Naive B cell (primary cell): Measurements from ENCODE around the gene ALG8. TPM values are rescaled to one million over a fixed set of nuclear protein-coding genes. Genes with fewer than 3 reads are reported as not detected.
A peak's percentile ranks its signal among the peaks of the same experiment; 100 is the strongest.
"Not testable (repeated sequence)": the region's sequence is repeated elsewhere in the genome, so short reads cannot be mapped to it uniquely, and the experiment has no call there.

Experiments
- ATAC-seq, 2 donors: fragments of 150-1000 bp; cut with Tn5 transposase; 2 replicates each; pipeline ENCODE4 v1.10.0; 2021; ENCODE audit warnings: low read depth in 2 of 2, mild to moderate bottlenecking in 2 of 2, moderate library complexity in 2 of 2
- DNase-seq: peaks from one replicate; pipeline ENCODE4 v3.0.0; 2022
- H3K27ac Mint-ChIP-seq, 6 donors: one replicate each; pipeline ENCODE4 v1.8.0; 2020 to 2022; ENCODE audit warnings: mild to moderate bottlenecking in 6 of 6, mixed read lengths in 6 of 6, moderate library complexity in 5 of 6, inconsistent platforms in 2 of 6
- H3K27me3 Mint-ChIP-seq, 3 donors: one replicate each; pipeline ENCODE4 v1.8.0; 2021 to 2022; ENCODE audit warnings: mixed read lengths in 3 of 3, mild to moderate bottlenecking in 1 of 3
- H3K36me3 Mint-ChIP-seq, 2 donors: one replicate each; pipeline ENCODE4 v1.8.0; 2020 to 2022; ENCODE audit warnings: mixed read lengths in 2 of 2, inconsistent platforms in 1 of 2, mild to moderate bottlenecking in 1 of 2
- H3K4me1 Mint-ChIP-seq, 3 donors: one replicate each; pipeline ENCODE4 v1.8.0; 2020 to 2022; ENCODE audit warnings: mixed read lengths in 3 of 3, inconsistent platforms in 1 of 3, mild to moderate bottlenecking in 1 of 3, moderate library complexity in 1 of 3
- H3K4me3 Mint-ChIP-seq, 8 donors: one replicate each; pipeline ENCODE4 v1.8.0; 2020 to 2022; ENCODE audit warnings: mild to moderate bottlenecking in 8 of 8, mixed read lengths in 8 of 8, moderate library complexity in 8 of 8, inconsistent platforms in 2 of 8
- H3K9me3 Mint-ChIP-seq, 7 donors: one replicate each; pipeline ENCODE4 v1.8.0; 2020 to 2022; ENCODE audit warnings: mixed read lengths in 7 of 7, mild to moderate bottlenecking in 5 of 7, inconsistent platforms in 2 of 7, moderate library complexity in 1 of 7
- polyA plus RNA-seq, 6 donors: library from polyadenylated mRNA; unstranded; fragments of 300-500 nt; fragmentation: Illumina TruSeq; gene quantifications; one replicate each; pipeline ENCODE4 v1.2.3, GENCODE V29; 2021; ENCODE audit warnings: low read depth in 6 of 6

The ALG8 gene
- polyA plus RNA-seq, 6 donors from 2014 or later = 46.7 to 90.6 (median 59.9) TPM

DNA sequence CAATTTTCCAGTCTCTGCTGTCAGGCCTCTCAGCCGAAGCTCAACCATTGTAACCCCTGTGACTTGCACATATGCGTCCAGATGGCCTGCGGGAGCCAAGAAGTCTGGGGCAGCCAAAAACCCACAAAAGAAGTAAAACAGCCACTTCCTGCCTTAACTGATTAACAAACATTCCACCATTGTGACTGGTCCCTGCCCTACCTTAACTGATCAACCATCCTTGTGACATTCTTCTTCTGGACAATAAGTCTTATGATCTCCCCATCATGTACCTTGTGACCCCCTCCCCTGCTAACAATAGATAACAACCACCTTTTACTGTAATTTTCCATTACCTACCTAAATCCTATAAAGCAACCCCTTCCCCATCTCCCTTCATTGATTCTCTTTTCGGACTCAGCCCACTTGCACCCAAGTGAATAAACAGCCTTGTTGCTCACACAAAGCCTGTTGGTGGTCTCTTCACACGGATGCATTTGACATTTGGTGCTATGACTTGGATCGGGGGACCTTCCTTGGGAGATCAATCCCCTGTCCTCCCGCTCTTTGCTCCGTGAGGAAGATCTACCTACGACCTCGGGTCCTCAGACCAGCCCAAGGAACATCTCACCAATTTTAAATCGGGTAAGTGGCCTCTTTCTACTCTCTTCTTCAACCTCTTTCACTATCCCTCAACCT is 58.5 kb downstream of the ALG8 start:
- Mint-ChIP-seq H3K4me3 (peak overlapping the region in 7 of 8 donors; percentile 29 to 98 (median 68)), H3K27ac (peak overlapping the region in 3 of 6 donors; percentile 6 to 90 (median 35)), H3K9me3 (no peaks in the 10 kb centered on the region), H3K36me3 (no peaks in the 10 kb centered on the region), H3K27me3 (no peaks in the 10 kb centered on the region), H3K4me1 (peaks cover 20 to 51% (median 36%) of the 10 kb centered on the region in 3 donors)
- DNase-seq (no peak), ATAC-seq (no peak)

DNA sequence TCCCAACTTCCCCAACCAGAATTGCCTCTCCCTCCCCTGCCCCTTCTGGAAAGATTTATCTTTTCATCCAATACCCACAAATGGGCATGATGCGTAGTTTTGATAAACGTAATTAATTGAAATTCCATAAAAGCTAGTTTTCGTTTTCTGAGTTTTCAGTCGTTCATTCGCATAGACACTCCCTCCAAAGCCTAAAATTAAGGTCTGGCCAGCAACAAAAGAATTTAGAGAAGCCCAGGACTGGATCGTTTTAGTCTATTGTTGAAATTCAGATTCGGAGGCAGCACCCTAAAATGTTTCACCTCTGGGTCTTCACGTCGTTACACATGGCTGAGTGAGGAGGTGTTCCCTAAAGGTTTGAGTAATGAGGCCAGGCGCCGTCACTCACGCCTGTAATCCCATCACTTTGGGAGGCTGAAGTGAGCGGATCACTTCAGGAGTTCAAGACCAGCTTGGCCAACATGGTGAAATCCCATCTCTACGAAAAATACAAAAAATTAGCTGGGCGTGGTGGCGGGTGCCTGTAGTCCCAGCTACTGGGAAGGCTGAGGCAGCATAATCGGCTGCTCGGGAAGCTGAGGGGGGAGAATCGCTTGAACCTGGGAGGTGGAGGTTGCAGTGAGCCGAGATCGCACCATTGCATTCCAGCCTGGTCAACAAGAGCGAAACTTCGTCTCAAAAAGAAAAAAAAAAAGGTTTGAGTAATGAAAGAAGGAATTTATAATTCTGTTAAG is 59.2 kb downstream of the ALG8 start:
- H3K4me3 Mint-ChIP-seq = peak overlapping the region in 7 of 8 donors; percentile 90 to 98 (median 94)
- H3K27me3 Mint-ChIP-seq = no peaks in the 10 kb centered on the region
- DNase-seq (no peak), ATAC-seq (no peak)
- peaks cover 24 to 57% (median 40%) of the 10 kb centered on the region in 3 donors for H3K4me1 Mint-ChIP-seq
- H3K9me3 Mint-ChIP-seq = no peaks in the 10 kb centered on the region
- H3K36me3 Mint-ChIP-seq = no peaks in the 10 kb centered on the region
- H3K27ac Mint-ChIP-seq = peak overlapping the region; percentile 40 to 94 (median 76)

DNA sequence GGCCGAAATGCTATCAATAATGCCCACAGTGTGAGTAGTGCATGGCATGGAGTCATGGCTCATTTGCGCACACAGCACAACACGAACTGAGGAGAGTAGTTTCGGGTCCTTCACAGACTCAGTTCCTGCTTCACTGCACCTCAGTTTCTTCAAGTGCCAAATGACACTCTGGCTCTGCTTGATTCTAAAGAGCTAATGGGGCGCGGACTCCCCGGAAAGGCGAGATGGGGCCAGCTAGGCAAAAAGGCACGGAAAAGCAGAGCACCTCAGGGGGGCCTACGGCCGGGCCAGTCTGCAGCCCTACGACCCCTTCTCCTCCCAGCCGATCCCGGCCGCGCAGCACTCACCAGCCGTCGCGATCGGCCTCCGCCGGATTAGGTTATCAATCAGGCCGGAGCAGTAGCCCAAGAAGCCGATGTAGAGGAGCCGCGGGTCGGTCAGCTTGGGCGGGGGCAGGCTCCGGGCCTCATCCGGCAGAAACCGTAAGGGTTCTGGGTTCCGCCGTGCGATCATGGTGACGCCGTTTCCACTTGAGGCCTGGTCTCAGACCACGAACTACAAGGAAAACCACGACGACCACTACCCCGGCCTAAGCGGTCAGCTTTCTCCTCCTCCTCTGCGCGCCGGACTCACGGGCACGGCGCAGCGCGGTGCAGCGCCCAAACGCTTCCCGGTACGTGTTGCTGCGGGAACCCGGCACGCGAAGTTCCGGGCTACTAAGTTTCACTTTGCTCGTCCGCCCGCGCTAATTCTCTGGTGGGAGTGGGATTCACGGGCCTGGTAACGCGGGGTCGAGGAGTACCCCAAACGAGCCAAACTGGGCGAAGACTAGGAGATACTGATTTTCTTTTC is 60.0 kb downstream of the ALG8 start, which contains the start of gene NDUFC2:
Gene NDUFC2, minus strand, starts transcription at position 631 of the 852 bp plus-strand sequence. Its CDS starts 118 bp downstream, at position 513.
- no peaks in the 10 kb centered on the region for H3K36me3 Mint-ChIP-seq
- H3K4me3 Mint-ChIP-seq = peak within 1 kb of the TSS in 7 of 8 donors; percentile 90 to 98 (median 94)
- H3K27ac Mint-ChIP-seq = peak within 1 kb of the TSS; percentile 40 to 94 (median 76)
- no peaks in the 10 kb centered on the region for H3K27me3 Mint-ChIP-seq
- peak; percentile 75 to 76 for ATAC-seq
- no peaks in the 10 kb centered on the region for H3K9me3 Mint-ChIP-seq
- peaks cover 29 to 62% (median 47%) of the 10 kb centered on the region in 3 donors for H3K4me1 Mint-ChIP-seq
- DNase-seq = peak; percentile 39

DNA sequence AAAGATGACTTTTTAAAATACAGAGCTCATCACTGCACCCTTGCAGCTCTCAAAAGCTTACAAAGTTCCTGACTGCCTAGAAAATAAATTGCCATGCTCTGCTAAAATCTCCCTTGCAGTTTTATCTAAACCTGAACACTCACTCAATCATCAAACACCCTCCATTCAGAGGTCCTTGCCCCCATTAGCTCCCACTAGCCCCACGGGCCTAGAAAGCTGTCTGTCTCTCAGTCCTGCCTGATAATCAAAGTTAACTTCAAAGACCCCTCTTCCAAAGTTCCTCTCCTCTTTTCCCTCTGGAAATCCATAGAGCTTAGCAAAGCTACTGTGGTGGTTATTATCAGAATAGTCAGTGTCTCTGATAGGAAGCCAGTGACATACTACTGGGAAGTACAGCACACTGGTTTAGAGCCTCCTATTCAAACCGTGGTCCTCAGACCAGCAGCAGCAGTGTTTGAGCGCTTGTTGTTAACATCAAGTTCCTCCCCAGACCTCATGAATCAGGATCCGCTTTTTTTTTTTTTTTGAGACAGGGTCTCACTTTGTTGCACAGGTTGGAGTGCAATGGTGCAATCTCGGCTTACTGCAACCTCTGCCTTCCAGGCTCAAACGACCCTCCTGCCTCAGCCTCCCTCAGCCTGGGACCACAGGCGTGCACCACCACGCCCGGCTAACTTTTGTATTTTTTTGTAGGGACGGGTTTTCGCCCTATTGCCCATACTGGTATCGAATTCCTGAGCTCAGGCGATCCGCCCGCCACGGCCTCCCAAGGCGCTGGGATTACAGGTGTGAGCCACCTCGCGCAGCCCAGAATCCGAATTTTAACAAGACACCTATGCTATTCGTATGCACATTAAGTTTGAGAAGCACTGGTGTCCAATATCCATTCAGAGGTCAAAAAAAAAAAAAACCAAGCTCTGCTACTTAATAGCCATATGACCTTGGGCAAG is 60.9 kb downstream of the ALG8 start:
- H3K27ac Mint-ChIP-seq = peak overlapping the region; percentile 40 to 94 (median 76)
- H3K4me3 Mint-ChIP-seq = peak overlapping the region in 7 of 8 donors; percentile 90 to 98 (median 94)
- no peak for DNase-seq
- ATAC-seq = no peak
- peaks cover 32 to 65% (median 55%) of the 10 kb centered on the region in 3 donors for H3K4me1 Mint-ChIP-seq
- H3K36me3 Mint-ChIP-seq = no peaks in the 10 kb centered on the region
- no peaks in the 10 kb centered on the region for H3K27me3 Mint-ChIP-seq
- H3K9me3 Mint-ChIP-seq = no peaks in the 10 kb centered on the region

DNA sequence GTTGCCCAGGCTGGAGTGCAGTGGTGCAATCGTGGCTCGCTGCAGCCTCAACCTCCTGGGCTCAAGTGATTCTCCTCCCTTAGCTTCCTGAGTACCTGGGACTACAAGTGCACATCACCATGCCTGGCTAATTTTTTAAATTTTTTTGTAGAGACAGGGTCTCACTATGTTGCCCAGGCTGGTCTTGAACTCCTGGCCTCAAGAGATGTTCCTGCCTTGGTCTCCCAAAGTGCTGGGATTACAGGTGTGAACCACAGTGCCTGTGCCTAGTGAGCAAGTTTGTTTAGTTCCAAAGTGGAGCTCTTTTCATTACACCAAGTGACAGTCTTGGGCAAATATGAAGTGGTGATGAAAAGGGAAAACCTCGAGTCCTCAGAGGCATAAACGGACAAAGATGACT is 61.8 kb downstream of the ALG8 start:
- peak overlapping the region in 6 of 8 donors; percentile 51 to 98 (median 92) for H3K4me3 Mint-ChIP-seq
- H3K4me1 Mint-ChIP-seq = peaks cover 33 to 71% (median 59%) of the 10 kb centered on the region in 3 donors
- ATAC-seq, H3K27me3 Mint-ChIP-seq, H3K36me3 Mint-ChIP-seq, H3K9me3 Mint-ChIP-seq, DNase-seq: not testable (repeated sequence)
- peak overlapping the region in 2 of 6 donors; percentile 6 to 36 for H3K27ac Mint-ChIP-seq

DNA sequence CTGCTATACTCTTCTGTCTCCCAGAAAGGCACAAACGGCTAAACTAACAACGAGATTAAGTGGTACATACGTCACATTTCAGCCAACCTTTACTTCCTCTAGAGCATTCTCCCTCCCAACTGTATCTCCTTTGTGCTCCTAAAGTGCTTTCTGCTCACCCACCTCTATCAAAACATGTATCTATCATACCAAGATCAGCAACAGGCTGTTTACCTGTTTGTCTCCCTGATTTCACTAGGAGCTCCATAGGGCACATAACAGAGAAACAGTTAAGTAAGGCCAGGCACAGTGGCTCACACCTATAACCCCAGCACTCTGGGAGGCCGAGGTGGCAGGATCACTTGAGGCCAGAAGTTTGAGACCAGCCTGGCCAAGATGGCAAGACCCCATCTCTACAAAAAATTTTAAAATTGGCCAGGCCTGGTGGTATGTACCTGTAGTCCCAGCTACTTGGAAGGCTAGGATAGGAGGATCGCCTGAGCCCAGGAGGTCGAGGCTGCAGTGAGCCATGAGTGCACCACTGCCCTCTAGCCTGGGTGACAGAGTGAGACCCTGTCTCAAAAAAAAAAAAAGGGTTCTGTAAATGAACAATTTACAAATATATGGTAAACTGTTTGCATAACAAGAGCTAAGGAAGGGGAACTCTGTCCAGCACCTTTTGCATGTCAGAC is 62.6 kb downstream of the ALG8 start:
- peak overlapping the region in 4 of 6 donors; percentile 34 to 60 (median 45) for H3K27ac Mint-ChIP-seq
- peak overlapping the region in 4 of 8 donors; percentile 5 to 58 (median 34) for H3K4me3 Mint-ChIP-seq
- ATAC-seq (no peak), DNase-seq (no peak)
- peaks cover 37 to 73% (median 64%) of the 10 kb centered on the region in 3 donors for H3K4me1 Mint-ChIP-seq
- peaks cover under 1 to 4% of the 10 kb centered on the region in 2 donors for H3K36me3 Mint-ChIP-seq
- H3K27me3 Mint-ChIP-seq = no peaks in the 10 kb centered on the region
- H3K9me3 Mint-ChIP-seq = no peaks in the 10 kb centered on the region

DNA sequence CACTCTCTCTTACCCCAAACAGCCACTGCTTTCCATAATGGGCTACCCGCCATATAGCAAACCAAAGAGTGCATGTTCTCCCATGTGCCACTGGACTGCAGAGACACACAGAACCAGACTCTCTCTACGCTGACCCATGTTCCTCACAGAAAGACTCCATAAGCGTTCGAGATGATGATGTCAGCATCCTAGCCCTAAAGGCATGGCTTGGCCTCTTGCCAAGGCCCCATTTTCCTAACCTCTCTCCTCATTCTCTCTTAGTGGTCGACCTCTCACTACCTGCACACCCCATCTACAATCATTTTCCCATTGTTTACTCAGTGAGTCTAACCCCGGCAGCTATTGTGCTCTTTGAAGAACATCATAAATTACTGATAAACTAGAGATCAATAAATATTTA is 64.7 kb downstream of the ALG8 start:
- DNase-seq = no peak
- no peak for ATAC-seq
- no peaks in the 10 kb centered on the region for H3K9me3 Mint-ChIP-seq
- peaks cover 4 to 7% of the 10 kb centered on the region in 2 donors for H3K36me3 Mint-ChIP-seq
- no peak overlapping the region for H3K4me3 Mint-ChIP-seq
- H3K27ac Mint-ChIP-seq = peak overlapping the region in 1 of 6 donors; percentile 1
- no peaks in the 10 kb centered on the region for H3K27me3 Mint-ChIP-seq
- peaks cover 33 to 57% (median 55%) of the 10 kb centered on the region in 3 donors for H3K4me1 Mint-ChIP-seq

DNA sequence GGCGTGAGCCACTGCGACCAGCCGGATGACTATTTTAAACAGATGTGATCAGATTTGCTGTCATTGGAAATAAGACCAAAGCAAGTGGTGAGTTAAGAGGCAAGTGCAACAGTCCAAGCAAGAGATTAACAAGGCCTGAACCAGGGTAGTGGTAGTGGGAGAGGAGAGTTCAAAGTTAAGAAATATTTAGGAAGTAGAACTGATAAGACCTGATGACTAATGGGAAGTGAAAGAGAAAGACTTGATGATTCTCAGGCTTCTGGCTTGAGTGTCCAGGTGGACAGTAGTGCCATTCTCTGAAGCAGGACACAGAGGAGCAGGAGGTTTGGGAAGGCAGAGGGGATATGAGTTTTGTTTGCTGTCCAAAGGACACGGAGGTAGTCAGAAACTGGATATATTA is 67.0 kb downstream of the ALG8 start:
- no peak overlapping the region for H3K4me3 Mint-ChIP-seq
- DNase-seq = no peak
- no peaks in the 10 kb centered on the region for H3K27me3 Mint-ChIP-seq
- H3K4me1 Mint-ChIP-seq = peaks cover 27 to 40% (median 37%) of the 10 kb centered on the region in 3 donors
- H3K36me3 Mint-ChIP-seq = peaks cover 12 to 13% of the 10 kb centered on the region in 2 donors
- no peak for ATAC-seq
- peak overlapping the region in 1 of 6 donors; percentile 25 for H3K27ac Mint-ChIP-seq
- H3K9me3 Mint-ChIP-seq = no peaks in the 10 kb centered on the region

DNA sequence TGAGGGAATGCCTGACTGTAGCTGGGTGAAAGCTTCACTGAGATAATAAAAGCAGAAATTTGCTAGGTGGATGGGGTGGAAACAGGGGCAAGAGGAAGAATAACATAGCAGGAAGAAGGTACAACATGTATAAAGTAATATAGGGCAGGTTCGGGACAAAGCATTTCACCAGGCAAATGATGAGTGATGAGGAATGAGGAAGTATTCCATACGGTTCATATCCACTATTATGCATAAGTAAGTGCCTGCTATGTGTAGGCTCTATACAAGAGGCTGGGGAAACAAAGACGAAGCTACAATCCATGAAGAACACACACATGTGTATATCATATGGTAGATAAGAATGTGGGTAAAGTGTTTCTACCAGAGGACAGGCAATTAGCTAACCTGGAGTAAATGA is 67.7 kb downstream of the ALG8 start:
- Mint-ChIP-seq H3K36me3 (peaks cover 15 to 16% of the 10 kb centered on the region in 2 donors), H3K4me3 (no peak overlapping the region), H3K9me3 (no peaks in the 10 kb centered on the region), H3K27me3 (no peaks in the 10 kb centered on the region), H3K4me1 (peaks cover 24 to 37% (median 31%) of the 10 kb centered on the region in 3 donors), H3K27ac (peak overlapping the region in 1 of 6 donors; percentile 1)
- DNase-seq (no peak), ATAC-seq (no peak)

DNA sequence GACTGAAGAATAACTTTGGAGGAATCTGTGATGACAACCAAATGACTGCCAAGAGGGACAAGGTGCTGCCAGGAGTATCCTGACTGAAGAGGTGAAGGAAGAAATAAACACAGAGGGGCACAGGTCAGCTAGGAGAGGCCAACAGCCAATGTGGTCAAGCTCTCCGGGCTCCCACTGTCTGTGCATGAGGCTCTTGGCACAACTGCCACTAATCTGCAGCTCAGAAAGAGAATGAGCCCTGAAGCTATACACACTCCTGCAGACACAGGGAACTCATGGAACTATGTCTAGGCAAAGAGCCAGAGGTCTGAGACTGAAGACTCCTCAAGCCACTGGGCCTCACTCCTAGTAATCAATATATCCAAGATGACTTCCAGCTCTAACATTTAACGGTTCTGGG is 68.8 kb downstream of the ALG8 start:
- Mint-ChIP-seq H3K36me3 (peaks cover 15 to 16% of the 10 kb centered on the region in 2 donors), H3K27ac (no peak overlapping the region)

DNA sequence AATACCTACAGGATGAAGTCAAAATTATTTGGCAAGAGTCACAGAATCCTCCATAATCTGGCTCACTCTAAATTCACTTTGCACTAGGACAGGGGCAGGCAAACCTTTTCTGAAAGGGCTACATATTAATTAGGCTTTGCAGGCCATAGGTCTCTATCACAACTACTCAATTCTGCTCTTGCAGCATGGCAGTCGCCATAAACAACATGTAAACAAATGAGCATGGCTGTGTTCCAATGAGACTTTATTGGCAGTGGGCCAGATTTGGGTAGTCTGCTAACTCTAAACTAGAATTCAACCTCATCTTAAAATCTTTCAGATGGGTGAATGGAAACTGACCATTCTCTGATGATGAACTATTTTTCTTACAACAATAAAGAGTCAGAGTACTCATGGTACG is 70.0 kb downstream of the ALG8 start:
- Mint-ChIP-seq H3K4me3 (no peak overlapping the region), H3K27ac (peak overlapping the region in 1 of 6 donors; percentile 8), H3K36me3 (peaks cover 15 to 16% of the 10 kb centered on the region in 2 donors), H3K27me3 (no peaks in the 10 kb centered on the region), H3K4me1 (peaks cover 12 to 17% (median 13%) of the 10 kb centered on the region in 3 donors), H3K9me3 (no peaks in the 10 kb centered on the region)
- DNase-seq (no peak), ATAC-seq (no peak)

More for the DNA sequence above, 68.8 kb downstream of the ALG8 start:
- no peak for ATAC-seq
- DNase-seq = no peak
- Mint-ChIP-seq H3K4me1 (peaks cover 17 to 26% (median 21%) of the 10 kb centered on the region in 3 donors), H3K4me3 (no peak overlapping the region), H3K27me3 (no peaks in the 10 kb centered on the region), H3K9me3 (no peaks in the 10 kb centered on the region)

DNA sequence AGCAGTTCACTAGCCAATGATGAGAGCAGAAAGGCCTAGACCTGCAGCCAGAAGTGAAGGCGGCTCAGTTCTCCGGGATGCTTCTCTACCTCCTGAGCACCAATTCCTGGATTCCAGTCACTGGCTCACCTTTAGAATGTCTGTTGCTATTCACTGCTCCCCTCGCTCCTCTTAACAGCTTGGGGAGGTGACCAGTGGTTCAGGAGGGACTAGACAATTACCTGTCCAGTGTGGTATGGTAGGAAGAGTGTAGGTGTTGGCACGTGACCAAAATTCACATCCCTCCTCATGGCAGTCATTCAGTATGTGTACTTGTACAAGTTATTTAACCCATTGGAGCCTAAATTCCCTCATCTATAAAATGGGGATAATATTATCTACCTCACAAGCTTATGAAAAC is 71.7 kb downstream of the ALG8 start:
- Mint-ChIP-seq H3K27me3 (no peaks in the 10 kb centered on the region), H3K36me3 (peaks cover 15 to 16% of the 10 kb centered on the region in 2 donors), H3K4me3 (no peak overlapping the region), H3K4me1 (peaks cover 5 to 8% (median 6%) of the 10 kb centered on the region in 3 donors), H3K27ac (peak overlapping the region in 1 of 6 donors; percentile 69), H3K9me3 (no peaks in the 10 kb centered on the region)
- DNase-seq (no peak), ATAC-seq (no peak)
